ENCODE data around the gene PLXNA4.

DNA sequence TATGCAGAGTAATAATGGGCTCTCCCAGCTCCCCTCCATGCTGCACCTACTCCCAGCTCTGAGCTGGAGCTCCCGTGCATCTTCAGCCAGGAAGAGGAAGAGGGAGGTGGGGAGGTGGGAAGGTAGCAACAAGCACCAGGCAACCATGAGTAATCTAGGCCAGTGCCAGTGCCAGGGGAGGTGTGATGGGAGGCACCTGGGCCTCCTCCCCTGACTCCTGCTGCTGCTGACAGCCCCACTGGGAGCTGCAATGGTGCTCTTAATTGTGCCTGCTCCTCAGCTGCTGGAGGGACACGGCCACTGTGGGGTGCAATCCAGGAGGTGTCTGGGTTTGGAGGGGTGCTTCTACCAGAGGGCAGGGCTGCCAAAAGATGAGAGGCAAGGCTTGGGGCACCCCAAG, 243.0 kb downstream of the PLXNA4 start:
- no peak for TF ChIP-seq SOX15 (CRISPR knock-in tag; IDR thresholded peaks at IDR 0.05)
- TF ChIP-seq CTCF (IDR thresholded peaks at IDR 0.05), result no peak

Measured in WTC11 (cell line).